ENCODE measurements around the gene CLUH. TPM values are rescaled to one million over a fixed set of nuclear protein-coding genes. Genes with fewer than 3 reads are reported as not detected.

Gene CLUH
- total and polyA plus RNA-seq, 9 donors = 17.5 to 45.2 (median 35.5) TPM

GRCh38 chr17:2719861-2720260 is 8.3 kb upstream of the CLUH start:
- no peaks in the 10 kb centered on the region for H3K9me3 ChIP-seq (replicated peaks; ENCODE audit: control insufficient read depth, low read depth, low read length)
- DNase-seq = no peak
- peaks cover 22% of the 10 kb centered on the region for H3K27me3 ChIP-seq (ENCODE audit: control insufficient read depth, insufficient read depth, low read length)
- 60% methylated on average over 1 of the region's 4 CpGs for WGBS (ENCODE audit: insufficient coverage)
- H3K4me3 ChIP-seq (ENCODE audit: low read length) = no peak overlapping the region
- peaks cover 8% of the 10 kb centered on the region for H3K4me1 ChIP-seq (ENCODE audit: control insufficient read depth, insufficient read depth, low read length)
- H3K27ac ChIP-seq (ENCODE audit: low read length) = no peak overlapping the region
- H3K36me3 ChIP-seq (ENCODE audit: control insufficient read depth, insufficient read depth, low read length) = peaks cover 3% of the 10 kb centered on the region

- H3K36me3 ChIP-seq (ENCODE audit: control insufficient read depth, insufficient read depth, low read length) = peaks cover 3% of the 10 kb centered on the region
- WGBS (ENCODE audit: insufficient coverage) = 63% methylated on average over 7 of the region's 13 CpGs
- H3K27ac ChIP-seq (ENCODE audit: low read length) = no peak overlapping the region
- no peak overlapping the region for H3K4me3 ChIP-seq (ENCODE audit: low read length)
- no peak for DNase-seq
- H3K9me3 ChIP-seq (replicated peaks; ENCODE audit: control insufficient read depth, low read depth, low read length) = no peaks in the 10 kb centered on the region
- H3K27me3 ChIP-seq (ENCODE audit: control insufficient read depth, insufficient read depth, low read length) = peaks cover 14% of the 10 kb centered on the region
- H3K4me1 ChIP-seq (ENCODE audit: control insufficient read depth, insufficient read depth, low read length) = peaks cover under 1% of the 10 kb centered on the region
Observed at GRCh38 chr17:2718150-2718938, 6.8 kb upstream of the CLUH start.

GRCh38 chr17:2716649-2717048 is 5.1 kb upstream of the CLUH start:
- WGBS (ENCODE audit: insufficient coverage) = no CpG with 5 or more reads among the region's 5 CpGs
- no peaks in the 10 kb centered on the region for H3K9me3 ChIP-seq (replicated peaks; ENCODE audit: control insufficient read depth, low read depth, low read length)

GRCh38 chr17:2713881-2714280 is 2.3 kb upstream of the CLUH start:
- Histone ChIP-seq H3K4me3 (ENCODE audit: low read length) (no peak overlapping the region), H3K4me1 (ENCODE audit: control insufficient read depth, insufficient read depth, low read length) (peaks cover 30% of the 10 kb centered on the region), H3K9me3 (replicated peaks; ENCODE audit: control insufficient read depth, low read depth, low read length) (no peaks in the 10 kb centered on the region), H3K27me3 (ENCODE audit: control insufficient read depth, insufficient read depth, low read length) (no peaks in the 10 kb centered on the region), H3K36me3 (ENCODE audit: control insufficient read depth, insufficient read depth, low read length) (peaks cover 3% of the 10 kb centered on the region), H3K27ac (ENCODE audit: low read length) (no peak overlapping the region)
- no peak for DNase-seq
- WGBS (ENCODE audit: insufficient coverage) = 75% methylated on average over 1 of the region's 9 CpGs

More at GRCh38 chr17:2716649-2717048, 5.1 kb upstream of the CLUH start:
- Histone ChIP-seq H3K4me3 (ENCODE audit: low read length) (no peak overlapping the region), H3K36me3 (ENCODE audit: control insufficient read depth, insufficient read depth, low read length) (peaks cover 3% of the 10 kb centered on the region), H3K27me3 (ENCODE audit: control insufficient read depth, insufficient read depth, low read length) (no peaks in the 10 kb centered on the region), H3K4me1 (ENCODE audit: control insufficient read depth, insufficient read depth, low read length) (peaks cover 10% of the 10 kb centered on the region), H3K27ac (ENCODE audit: low read length) (no peak overlapping the region)
- no peak for DNase-seq

- Histone ChIP-seq H3K36me3 (ENCODE audit: control insufficient read depth, insufficient read depth, low read length) (peaks cover 3% of the 10 kb centered on the region), H3K27ac (ENCODE audit: low read length) (peak overlapping the region; percentile 84), H3K9me3 (replicated peaks; ENCODE audit: control insufficient read depth, low read depth, low read length) (no peaks in the 10 kb centered on the region), H3K4me3 (ENCODE audit: low read length) (peak overlapping the region; percentile 70), H3K27me3 (ENCODE audit: control insufficient read depth, insufficient read depth, low read length) (no peaks in the 10 kb centered on the region), H3K4me1 (ENCODE audit: control insufficient read depth, insufficient read depth, low read length) (peaks cover 44% of the 10 kb centered on the region)
- DNase-seq = peak; percentile 48
- WGBS (ENCODE audit: insufficient coverage) = 36% methylated on average over 26 of the region's 36 CpGs
Observed at GRCh38 chr17:2712300-2713043, 908 bp upstream of the CLUH start.

- H3K9me3 ChIP-seq (replicated peaks; ENCODE audit: control insufficient read depth, low read depth, low read length) = no peaks in the 10 kb centered on the region
- no peak overlapping the region for H3K27ac ChIP-seq (ENCODE audit: low read length)
- H3K36me3 ChIP-seq (ENCODE audit: control insufficient read depth, insufficient read depth, low read length) = peaks cover 3% of the 10 kb centered on the region
- H3K4me1 ChIP-seq (ENCODE audit: control insufficient read depth, insufficient read depth, low read length) = peaks cover 51% of the 10 kb centered on the region
- no peak for DNase-seq
- H3K4me3 ChIP-seq (ENCODE audit: low read length) = peak overlapping the region; percentile 70
- no peaks in the 10 kb centered on the region for H3K27me3 ChIP-seq (ENCODE audit: control insufficient read depth, insufficient read depth, low read length)
- under 1% methylated on average over 82 of the region's 82 CpGs for WGBS (ENCODE audit: insufficient coverage)
Observed at GRCh38 chr17:2710803-2711607, 559 bp downstream of the CLUH start.

- DNase-seq = no peak
- 37% methylated on average over 12 of the region's 16 CpGs for WGBS (ENCODE audit: insufficient coverage)
Observed at GRCh38 chr17:2710071-2710802, 1.3 kb downstream of the CLUH start.

GRCh38 chr17:2709183-2709661 is 2.3 kb downstream of the CLUH start:
- H3K27ac ChIP-seq (ENCODE audit: low read length) = no peak overlapping the region
- DNase-seq = no peak
- 56% methylated on average over 9 of the region's 10 CpGs for WGBS (ENCODE audit: insufficient coverage)
- H3K27me3 ChIP-seq (ENCODE audit: control insufficient read depth, insufficient read depth, low read length) = no peaks in the 10 kb centered on the region
- peaks cover 6% of the 10 kb centered on the region for H3K36me3 ChIP-seq (ENCODE audit: control insufficient read depth, insufficient read depth, low read length)
- no peaks in the 10 kb centered on the region for H3K9me3 ChIP-seq (replicated peaks; ENCODE audit: control insufficient read depth, low read depth, low read length)
- peaks cover 51% of the 10 kb centered on the region for H3K4me1 ChIP-seq (ENCODE audit: control insufficient read depth, insufficient read depth, low read length)
- H3K4me3 ChIP-seq (ENCODE audit: low read length) = no peak overlapping the region

More at GRCh38 chr17:2710071-2710802, 1.3 kb downstream of the CLUH start:
- Histone ChIP-seq H3K9me3 (replicated peaks; ENCODE audit: control insufficient read depth, low read depth, low read length) (no peaks in the 10 kb centered on the region), H3K4me3 (ENCODE audit: low read length) (peak overlapping the region; percentile 70), H3K4me1 (ENCODE audit: control insufficient read depth, insufficient read depth, low read length) (peaks cover 51% of the 10 kb centered on the region), H3K27me3 (ENCODE audit: control insufficient read depth, insufficient read depth, low read length) (no peaks in the 10 kb centered on the region), H3K36me3 (ENCODE audit: control insufficient read depth, insufficient read depth, low read length) (peaks cover under 1% of the 10 kb centered on the region), H3K27ac (ENCODE audit: low read length) (peak overlapping the region; percentile 20)

- H3K4me1 ChIP-seq (ENCODE audit: control insufficient read depth, insufficient read depth, low read length) = peaks cover 51% of the 10 kb centered on the region
- DNase-seq = no peak
- peak overlapping the region; percentile 13 for H3K27ac ChIP-seq (ENCODE audit: low read length)
Observed at GRCh38 chr17:2708585-2709182, 2.9 kb downstream of the CLUH start.

More at GRCh38 chr17:2708585-2709182, 2.9 kb downstream of the CLUH start:
- WGBS (ENCODE audit: insufficient coverage) = 65% methylated on average over 13 of the region's 21 CpGs
- H3K4me3 ChIP-seq (ENCODE audit: low read length) = no peak overlapping the region
- H3K9me3 ChIP-seq (replicated peaks; ENCODE audit: control insufficient read depth, low read depth, low read length) = no peaks in the 10 kb centered on the region
- H3K36me3 ChIP-seq (ENCODE audit: control insufficient read depth, insufficient read depth, low read length) = peaks cover 11% of the 10 kb centered on the region
- H3K27me3 ChIP-seq (ENCODE audit: control insufficient read depth, insufficient read depth, low read length) = no peaks in the 10 kb centered on the region
